H9 (cell line): ENCODE results near the gene ACYP1. TPM values are rescaled to one million over a fixed set of nuclear protein-coding genes. Genes with fewer than 3 reads are reported as not detected.
A peak's percentile ranks its signal among the peaks of the same experiment; 100 is the strongest.

Experiments
- DNase-seq: peaks from one replicate; pipeline ENCODE4 v3.0.0-alpha.2; 2017
- H2AFZ ChIP-seq: one replicate; pipeline ENCODE4 v1.6.1; 2013; ENCODE audit warnings: mild to moderate bottlenecking, low read length, control low read depth, moderate library complexity
- H2AK5ac ChIP-seq: 2 replicates; pipeline ENCODE4 v1.6.1; 2013; ENCODE audit warnings: low read length, control low read depth, mixed read lengths; ENCODE audit not compliant: insufficient read length
- H2BK120ac ChIP-seq: one replicate; pipeline ENCODE4 v1.6.1; 2013; ENCODE audit warnings: low read depth, mild to moderate bottlenecking, low read length, control low read depth, inconsistent platforms; ENCODE audit not compliant: poor library complexity, severe bottlenecking
- H2BK12ac ChIP-seq: 2 replicates; pipeline ENCODE4 v1.6.1; 2013; ENCODE audit warnings: low read length, control low read depth, mixed read lengths, low read depth; ENCODE audit not compliant: insufficient read length
- H2BK15ac ChIP-seq: 2 replicates; pipeline ENCODE4 v1.6.1; 2013; ENCODE audit warnings: low read depth, low read length, control low read depth
- H2BK20ac ChIP-seq: one replicate; pipeline ENCODE4 v1.6.1; 2013; ENCODE audit warnings: low read depth, mild to moderate bottlenecking, low read length, control low read depth, inconsistent platforms; ENCODE audit not compliant: poor library complexity, severe bottlenecking
- H2BK5ac ChIP-seq: 2 replicates; pipeline ENCODE4 v1.6.1; 2013; ENCODE audit warnings: low read length, control low read depth, mixed read lengths; ENCODE audit not compliant: insufficient read length
- H3K14ac ChIP-seq: 2 replicates; pipeline ENCODE4 v1.6.1; 2013; ENCODE audit warnings: low read length, control low read depth; ENCODE audit not compliant: insufficient read depth
- H3K18ac ChIP-seq: 2 replicates; pipeline ENCODE4 v1.6.1; 2013; ENCODE audit warnings: low read depth, mild to moderate bottlenecking, mixed read lengths, low read length, control low read depth; ENCODE audit not compliant: insufficient read length
- H3K23ac ChIP-seq: 2 replicates; pipeline ENCODE4 v1.6.1; 2013; ENCODE audit warnings: low read length, control low read depth, mixed read lengths, low read depth; ENCODE audit not compliant: insufficient read length
- H3K23me2 ChIP-seq: 2 replicates; pipeline ENCODE4 v1.6.1; 2013; ENCODE audit warnings: low read depth, mild to moderate bottlenecking, mixed read lengths, low read length, control low read depth; ENCODE audit not compliant: insufficient read length, poor library complexity, severe bottlenecking
- H3K27ac ChIP-seq: 2 replicates; pipeline ENCODE4 v1.5.1; 2013; ENCODE audit warnings: low read length, control low read depth, mixed read lengths, low read depth; ENCODE audit not compliant: insufficient read length
- H3K27me3 ChIP-seq: 2 replicates; pipeline ENCODE4 v1.6.1; 2013; ENCODE audit warnings: low read length, control low read depth, inconsistent platforms; ENCODE audit not compliant: insufficient read depth
- H3K4ac ChIP-seq: 2 replicates; pipeline ENCODE4 v1.6.1; 2013; ENCODE audit warnings: low read depth, mild to moderate bottlenecking, control low read depth, inconsistent platforms, low read length, moderate library complexity
- H3K4me1 ChIP-seq: 2 replicates; pipeline ENCODE4 v1.6.1; 2013; ENCODE audit warnings: low read length, control low read depth, inconsistent platforms; ENCODE audit not compliant: insufficient read depth
- H3K4me2 ChIP-seq: 2 replicates; pipeline ENCODE4 v1.6.1; 2013; ENCODE audit warnings: low read length, control low read depth, mixed read lengths; ENCODE audit not compliant: insufficient read length, insufficient read depth
- H3K56ac ChIP-seq: 2 replicates; pipeline ENCODE4 v1.6.1; 2013; ENCODE audit warnings: low read depth, mild to moderate bottlenecking, mixed read lengths, low read length, control low read depth; ENCODE audit not compliant: insufficient read length
- H3K79me1 ChIP-seq: 2 replicates; pipeline ENCODE4 v1.6.1; 2013; ENCODE audit warnings: low read depth, mild to moderate bottlenecking, moderate library complexity, low read length, control low read depth, inconsistent platforms; ENCODE audit not compliant: insufficient read depth, poor library complexity, severe bottlenecking
- H3K79me2 ChIP-seq: 2 replicates; pipeline ENCODE4 v1.6.1; 2013; ENCODE audit warnings: low read length, control low read depth, inconsistent platforms; ENCODE audit not compliant: insufficient read depth
- H3K9ac ChIP-seq: 2 replicates; pipeline ENCODE4 v1.6.1; 2013; ENCODE audit warnings: low read length, control low read depth, mixed read lengths; ENCODE audit not compliant: insufficient read length; ENCODE audit errors: extremely low read depth
- H3K9me3 ChIP-seq: one replicate; pipeline ENCODE4 v1.6.1; 2013; ENCODE audit warnings: low read depth, low read length, inconsistent platforms; ENCODE audit not compliant: control insufficient read depth
- H3T11ph ChIP-seq: one replicate; pipeline ENCODE4 v1.6.1; 2013; ENCODE audit warnings: mild to moderate bottlenecking, low read length, control low read depth, inconsistent platforms
- H4K20me1 ChIP-seq: one replicate; pipeline ENCODE4 v1.6.1; 2013; ENCODE audit not compliant: control insufficient read depth, insufficient read length, insufficient read depth
- H4K5ac ChIP-seq: 2 replicates; pipeline ENCODE4 v1.6.1; 2013; ENCODE audit warnings: low read depth, mild to moderate bottlenecking, mixed read lengths, low read length, control low read depth; ENCODE audit not compliant: insufficient read length
- H4K8ac ChIP-seq: replicated peaks from 2 replicates; pipeline ENCODE4 v1.6.1; 2013; ENCODE audit warnings: low read length, control low read depth, mixed read lengths, low read depth; ENCODE audit not compliant: insufficient read length
- H4K91ac ChIP-seq: 2 replicates; pipeline ENCODE4 v1.6.1; 2013; ENCODE audit warnings: low read depth, mild to moderate bottlenecking, moderate library complexity, mixed read lengths, low read length, control low read depth; ENCODE audit not compliant: insufficient read length
- H3K27ac Mint-ChIP-seq, 3 experiments: 2 replicates in 2 of 3; 3 replicates in 1 of 3; pipeline ENCODE4 v1.8.0; 2020 to 2021; ENCODE audit warnings: mixed read lengths in 3 of 3, mild to moderate bottlenecking in 1 of 3, moderate library complexity in 1 of 3
- H3K27me3 Mint-ChIP-seq: 2 replicates; pipeline ENCODE4 v1.8.0; 2021; ENCODE audit warnings: low read depth, mild to moderate bottlenecking, moderate library complexity, mixed read lengths
- H3K36me3 Mint-ChIP-seq, 3 experiments: 2 replicates in 2 of 3; 3 replicates in 1 of 3; pipeline ENCODE4 v1.8.0; 2020 to 2021; ENCODE audit warnings: low read depth in 3 of 3, mixed read lengths in 3 of 3; ENCODE audit not compliant: insufficient read depth in 1 of 3
- H3K4me1 Mint-ChIP-seq, 2 experiments: 2 replicates each; pipeline ENCODE4 v1.8.0; 2020; ENCODE audit warnings: mixed read lengths in 2 of 2
- H3K4me3 Mint-ChIP-seq, 2 experiments: 2 replicates in 1 of 2; 3 replicates in 1 of 2; pipeline ENCODE4 v1.8.0; 2020 to 2021; ENCODE audit warnings: mild to moderate bottlenecking in 2 of 2, mixed read lengths in 2 of 2, moderate library complexity in 1 of 2
- H3K9me3 Mint-ChIP-seq, 2 experiments: 2 replicates in 1 of 2; 3 replicates in 1 of 2; pipeline ENCODE4 v1.8.0; 2020; ENCODE audit warnings: mild to moderate bottlenecking in 2 of 2, mixed read lengths in 2 of 2, moderate library complexity in 1 of 2
- CTCF ChIP-seq: fragments of 200-600 bp; sonication (generic); conservative IDR thresholded peaks from 3 replicates; pipeline ENCODE4 v1.8.0; 2021; ENCODE audit warnings: antibody characterized with exemption, mild to moderate bottlenecking
- WGBS: extraction: QIAGEN DNeasy Blood & Tissue Kit; methylation state at CpG from one replicate; pipeline ENCODE4 v1.1.7; 2013; ENCODE audit warnings: missing lambda C conversion rate, low lambda C conversion rate, mixed read lengths; ENCODE audit not compliant: insufficient read length; ENCODE audit errors: extremely low coverage; 5-methylcytosine and 5-hydroxymethylcytosine counted together
- total RNA-seq: library from RNA; stranded (reverse); gene quantifications from 2 replicates; pipeline ENCODE4 v1.2.1, GENCODE V29; 2021

The ACYP1 gene
- total RNA-seq, 1 experiment from 2014 or later = 18.9 TPM

GRCh38 chr14:75088566-75089373 lies 24.9 kb upstream of the ACYP1 start:
- Histone ChIP-seq H4K8ac (no peak overlapping the region), H2BK15ac (no peak overlapping the region), H2BK5ac (no peak overlapping the region), H4K91ac (no peak overlapping the region), H2BK120ac (no peak overlapping the region), H3K4me2 (no peak overlapping the region), H3K4ac (no peak overlapping the region), H2AK5ac (no peak overlapping the region), H3K9ac (no peak overlapping the region), H3K14ac (no peak overlapping the region), H3K4me1 (no peaks in the 10 kb centered on the region), H3K79me2 (no peaks in the 10 kb centered on the region), H3K23me2 (no peaks in the 10 kb centered on the region), H3K56ac (no peak overlapping the region), H3K27me3 (no peaks in the 10 kb centered on the region), H3K79me1 (no peaks in the 10 kb centered on the region), H2BK20ac (no peak overlapping the region), H3K27ac (no peak overlapping the region), H3K9me3 (no peaks in the 10 kb centered on the region), H2BK12ac (no peak overlapping the region), H4K20me1 (no peaks in the 10 kb centered on the region), H4K5ac (no peak overlapping the region), H3T11ph (no peak overlapping the region), H3K23ac (no peak overlapping the region), H2AFZ (no peak overlapping the region), H3K18ac (no peak overlapping the region)
- WGBS = no CpG with 5 or more reads among the region's 7 CpGs
- H3K27ac Mint-ChIP-seq = no peak overlapping the region
- H3K4me3 Mint-ChIP-seq = no peak overlapping the region
- H3K4me1 Mint-ChIP-seq = peaks cover 7 to 8% of the 10 kb centered on the region in 2 experiments
- no peaks in the 10 kb centered on the region for H3K27me3 Mint-ChIP-seq
- peak; percentile 46 for DNase-seq
- peaks cover 11 to 64% (median 61%) of the 10 kb centered on the region in 3 experiments; a peak in 6 of 7 replicates for H3K36me3 Mint-ChIP-seq
- H3K9me3 Mint-ChIP-seq = no peaks in the 10 kb centered on the region
- TF ChIP-seq CTCF = peak; percentile 86
